Left lung (tissue), 10 donors: ENCODE results near the gene PRKAA1. TPM values are rescaled to one million over a fixed set of nuclear protein-coding genes. Genes with fewer than 3 reads are reported as not detected.

Source experiments
- ATAC-seq: fragments of 200-7000 bp; cut with Tn5 transposase; one replicate; pipeline ENCODE4 v1.9.1; 2020; ENCODE audit warnings: moderate library complexity
- DNase-seq, 4 donors: peaks; one replicate each; pipeline ENCODE4 v3.0.0-alpha.2; 2013 to 2020
- H3K27ac ChIP-seq, 2 donors: fragments of 200-600 bp; sonication (generic) in 1 of 2; one replicate each; pipeline versions ENCODE4 v1.5.0 to v1.8.0; 2020 to 2021
- H3K27me3 ChIP-seq, 2 donors: fragments of 200-600 bp; sonication (generic) in 1 of 2; one replicate each; pipeline versions ENCODE4 v1.5.0 to v1.8.0; 2020 to 2021
- H3K36me3 ChIP-seq, 2 donors: fragments of 200-600 bp; sonication (generic) in 1 of 2; one replicate each; pipeline versions ENCODE4 v1.5.0 to v1.8.0; 2020 to 2021
- H3K4me1 ChIP-seq, 2 donors: fragments of 200-600 bp; one replicate each; pipeline ENCODE4 v1.8.0; 2021
- H3K4me3 ChIP-seq, 2 donors: fragments of 200-600 bp; sonication (generic) in 1 of 2; one replicate each; pipeline versions ENCODE4 v1.5.0 to v1.8.0; 2020 to 2021; ENCODE audit warnings: mild to moderate bottlenecking in 1 of 2
- H3K9me3 ChIP-seq, 2 donors: fragments of 200-600 bp; sonication (generic) in 1 of 2; one replicate each; pipeline versions ENCODE4 v1.5.0 to v1.8.0; 2020 to 2021
- intact Hi-C, 2 donors: fragments of 100-400 bp; cut with DNase I; formaldehyde crosslinking; loops; one replicate each; pipeline versions ENCODE4 v1.11.2 to v1.14.2; 2022
- polyA plus RNA-seq, 6 donors: library from polyadenylated mRNA; unstranded; fragments of 120-200 nt; gene quantifications; one replicate each; pipeline ENCODE4 v1.2.1, GENCODE V29; 2013; ENCODE audit not compliant: insufficient read length in 6 of 6
- total RNA-seq, 2 donors: library from RNA; stranded (reverse); fragmentation: NEBNext Ultra II Directional; extraction: Animal tissue kit (Norgen Biotek cat#: 25700); gene quantifications; one replicate each; pipeline ENCODE4 v1.2.1, GENCODE V29; 2021
- TF ChIP-seq, protein P1 (sequence below), 2 donors: fragments of 200-600 bp; sonication (generic) in 1 of 2; IDR thresholded peaks; one replicate each; pipeline versions ENCODE4 v1.5.0 to v1.8.0; 2021; ENCODE audit warnings: antibody characterized with exemption in 2 of 2
- donor health status: DM: no; HTN: yes; CAD: no.
- donor health status: DM: no; HTN: no; CAD: no.

The PRKAA1 gene
- total and polyA plus RNA-seq, 8 donors: 71.2 to 85.7 (median 78.4) TPM

DNA sequence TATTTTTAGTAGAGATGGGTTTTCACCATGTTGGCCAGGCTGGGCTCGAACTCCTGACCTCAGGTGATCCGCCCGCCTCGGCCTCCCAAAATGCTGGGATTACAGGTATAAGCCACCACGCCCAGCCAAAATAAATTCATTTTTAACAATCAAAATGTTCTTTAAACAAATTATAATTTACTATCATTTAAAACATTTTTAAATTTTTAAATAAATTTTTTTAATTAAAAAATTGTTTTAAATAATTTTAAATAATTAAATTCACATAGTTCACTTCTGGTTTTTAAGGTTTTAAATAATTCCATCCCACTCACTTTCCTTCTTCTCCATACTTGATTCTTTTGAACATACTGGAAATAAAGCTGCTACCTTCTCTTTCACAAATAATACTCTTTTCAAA lies 27.4 kb downstream of the PRKAA1 start:
- ATAC-seq: no peak

GRCh38 chr5:40762705-40763104 lies 35.5 kb downstream of the PRKAA1 start:
- intact Hi-C loops: no loop called here
- TF ChIP-seq, protein P1, sequence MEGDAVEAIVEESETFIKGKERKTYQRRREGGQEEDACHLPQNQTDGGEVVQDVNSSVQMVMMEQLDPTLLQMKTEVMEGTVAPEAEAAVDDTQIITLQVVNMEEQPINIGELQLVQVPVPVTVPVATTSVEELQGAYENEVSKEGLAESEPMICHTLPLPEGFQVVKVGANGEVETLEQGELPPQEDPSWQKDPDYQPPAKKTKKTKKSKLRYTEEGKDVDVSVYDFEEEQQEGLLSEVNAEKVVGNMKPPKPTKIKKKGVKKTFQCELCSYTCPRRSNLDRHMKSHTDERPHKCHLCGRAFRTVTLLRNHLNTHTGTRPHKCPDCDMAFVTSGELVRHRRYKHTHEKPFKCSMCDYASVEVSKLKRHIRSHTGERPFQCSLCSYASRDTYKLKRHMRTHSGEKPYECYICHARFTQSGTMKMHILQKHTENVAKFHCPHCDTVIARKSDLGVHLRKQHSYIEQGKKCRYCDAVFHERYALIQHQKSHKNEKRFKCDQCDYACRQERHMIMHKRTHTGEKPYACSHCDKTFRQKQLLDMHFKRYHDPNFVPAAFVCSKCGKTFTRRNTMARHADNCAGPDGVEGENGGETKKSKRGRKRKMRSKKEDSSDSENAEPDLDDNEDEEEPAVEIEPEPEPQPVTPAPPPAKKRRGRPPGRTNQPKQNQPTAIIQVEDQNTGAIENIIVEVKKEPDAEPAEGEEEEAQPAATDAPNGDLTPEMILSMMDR (IDR thresholded peaks at IDR 0.05): no peak
- ATAC-seq (no peak), DNase-seq (no peak)
- Histone ChIP-seq H3K4me1 (no peaks in the 10 kb centered on the region), H3K36me3 (peaks cover 0 to 80% of the 10 kb centered on the region in 2 donors), H3K9me3 (no peaks in the 10 kb centered on the region), H3K4me3 (no peak overlapping the region), H3K27ac (no peak overlapping the region), H3K27me3 (no peaks in the 10 kb centered on the region)

More for the DNA sequence above, 27.4 kb downstream of the PRKAA1 start:
- Histone ChIP-seq H3K4me3 (no peak overlapping the region), H3K27me3 (no peaks in the 10 kb centered on the region), H3K9me3 (no peaks in the 10 kb centered on the region), H3K36me3 (peaks cover 0 to 65% of the 10 kb centered on the region in 2 donors), H3K4me1 (peaks cover 0 to 3% of the 10 kb centered on the region in 2 donors), H3K27ac (no peak overlapping the region)
- intact Hi-C loops: no loop called here
- DNase-seq: no peak
- TF ChIP-seq, protein P1 (IDR thresholded peaks at IDR 0.05): no peak

DNA sequence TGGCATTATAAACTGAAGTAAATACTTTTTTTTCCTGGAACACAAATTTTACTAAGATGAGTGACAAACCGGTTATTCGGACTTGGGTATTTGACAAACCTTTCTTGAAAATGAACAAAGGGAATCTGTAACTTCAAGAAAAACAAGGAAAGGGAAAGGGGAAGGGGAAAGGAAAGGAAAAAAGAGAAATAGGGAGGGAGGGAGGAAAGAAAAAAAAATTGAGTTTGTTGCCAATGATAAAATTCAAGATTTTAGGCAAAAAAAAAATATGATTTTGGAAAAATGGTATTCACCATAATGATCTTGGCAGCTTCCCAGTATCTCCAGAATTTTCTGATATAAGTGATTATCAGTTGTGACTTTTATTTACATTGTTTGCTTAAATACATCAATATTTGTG lies 40.8 kb downstream of the PRKAA1 start:
- Histone ChIP-seq H3K4me1 (peaks cover 4 to 16% of the 10 kb centered on the region in 2 donors), H3K27me3 (no peaks in the 10 kb centered on the region), H3K4me3 (no peak overlapping the region), H3K27ac (no peak overlapping the region), H3K36me3 (peaks cover 0 to 27% of the 10 kb centered on the region in 2 donors), H3K9me3 (no peaks in the 10 kb centered on the region)
- ATAC-seq: no peak
- intact Hi-C loops: no loop called here
- no peak for DNase-seq
- TF ChIP-seq, protein P1 (IDR thresholded peaks at IDR 0.05): no peak

DNA sequence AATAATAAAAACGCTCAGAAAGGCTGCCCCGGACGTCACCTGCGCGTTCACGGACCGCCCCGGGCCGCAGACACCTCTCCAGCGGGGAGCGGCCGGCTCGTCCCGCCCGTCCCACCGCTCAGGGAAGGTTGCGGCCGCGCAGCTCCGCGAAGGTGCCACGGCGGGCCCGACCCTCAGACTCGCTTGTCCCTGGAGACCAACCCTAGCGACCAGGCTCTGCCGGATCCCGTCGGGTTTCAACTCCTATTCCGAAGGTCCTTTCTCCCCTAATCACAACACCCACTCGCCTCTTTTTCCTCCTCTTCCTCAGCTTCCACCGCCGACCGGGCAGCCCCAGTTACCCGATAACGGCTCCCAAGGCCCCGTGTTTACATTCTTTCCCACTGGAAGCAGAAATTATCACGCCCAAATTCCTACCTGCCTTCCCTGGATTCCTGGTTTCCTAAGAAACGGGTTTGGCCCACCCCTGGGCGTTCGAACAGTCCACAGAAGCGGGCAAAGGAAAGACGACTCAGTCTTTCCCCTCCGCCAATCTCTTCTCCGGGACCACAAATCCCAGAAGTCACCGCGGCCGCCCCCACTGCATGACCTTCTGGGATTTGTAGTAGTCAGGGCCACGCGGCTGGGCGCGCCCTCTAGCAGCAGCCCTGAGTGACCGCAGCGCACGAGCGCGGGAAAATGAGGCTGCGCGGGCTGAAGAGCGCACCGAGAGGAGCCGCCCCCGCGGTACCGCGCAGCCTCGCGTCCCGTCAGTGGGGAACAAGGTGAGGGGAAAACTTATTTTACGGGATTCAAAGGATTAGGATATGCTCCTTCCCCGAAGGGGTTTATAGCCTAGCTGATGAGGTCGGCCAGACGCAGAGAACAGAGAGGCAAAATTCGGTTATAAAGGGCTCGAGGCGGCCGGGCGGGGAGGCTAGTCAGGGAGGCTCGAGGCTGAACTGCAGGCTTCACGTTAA lies 42.5 kb downstream of the PRKAA1 start, which contains the start of gene TTC33:
TTC33 (minus strand) TSS at position 555 of the 959 bp plus-strand sequence. CDS start 8,943 bp downstream, outside the sequence.
- intact Hi-C loops: no loop called here
- Histone ChIP-seq H3K4me1 (peaks cover 4 to 16% of the 10 kb centered on the region in 2 donors), H3K4me3 (peak within 1 kb of the TSS; percentile 73 to 89), H3K36me3 (peaks cover 0 to 12% of the 10 kb centered on the region in 2 donors), H3K9me3 (no peaks in the 10 kb centered on the region), H3K27me3 (no peaks in the 10 kb centered on the region), H3K27ac (peak within 1 kb of the TSS; percentile 89 to 93)
- ATAC-seq (peak; percentile 98), DNase-seq (peak; percentile 89 to 99 (median 96))
- TF ChIP-seq, protein P1 (IDR thresholded peaks at IDR 0.05): peak; percentile 52 to 55

DNA sequence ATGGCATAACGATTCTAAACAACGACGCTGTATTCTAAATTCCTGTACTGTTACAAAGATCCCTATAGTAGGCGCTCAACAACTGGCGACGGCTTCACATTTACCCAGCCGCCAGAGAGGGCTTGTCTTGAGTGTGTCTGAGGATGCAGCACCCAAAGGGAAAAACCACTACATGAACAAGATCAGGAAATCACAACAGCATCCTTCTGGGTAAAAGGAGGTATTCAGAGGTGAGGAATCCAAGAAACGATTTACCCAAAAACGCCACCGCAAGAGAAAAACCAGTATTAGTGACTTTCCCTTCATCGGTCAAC lies 43.1 kb downstream of the PRKAA1 start:
- DNase-seq (peak; percentile 61 to 87 (median 75)), ATAC-seq (peak; percentile 91)
- intact Hi-C loops: no loop called here
- H3K9me3 ChIP-seq: no peaks in the 10 kb centered on the region
- peaks cover 4 to 16% of the 10 kb centered on the region in 2 donors for H3K4me1 ChIP-seq
- no peaks in the 10 kb centered on the region for H3K27me3 ChIP-seq
- peak overlapping the region; percentile 89 to 93 for H3K27ac ChIP-seq
- peak overlapping the region; percentile 73 to 89 for H3K4me3 ChIP-seq
- TF ChIP-seq, protein P1 (IDR thresholded peaks at IDR 0.05): peak; percentile 24 to 53
- H3K36me3 ChIP-seq: peaks cover 0 to 12% of the 10 kb centered on the region in 2 donors
